A549 (cell line): ENCODE measurements around the gene RNGTT. TPM values are rescaled to one million over a fixed set of nuclear protein-coding genes. Genes with fewer than 3 reads are reported as not detected.

ENCODE experiments used
- ATAC-seq, 2 experiments: fragments of 200-7000 bp in 1 of 2; fragments of >200 bp in 1 of 2; cut with Nextera tagmentation in 1 of 2; cut with Tn5 transposase in 1 of 2; 3 replicates each; pipeline versions ENCODE4 v1.8.0 to v1.9.1; 2018 to 2020; ENCODE audit warnings: mild to moderate bottlenecking in 1 of 2, moderate library complexity in 1 of 2
- CTCF ChIA-PET: fragments of 300-600 bp; sonication (Branson Sonifier 250); formaldehyde crosslinking; extraction: SDS; loops from one replicate; lab custom pipeline; 2021; ENCODE audit warnings: antibody characterized with exemption, inconsistent platforms; lab: Yijun Ruan, JAX
- POLR2A ChIA-PET: fragments of 350-600 bp; formaldehyde crosslinking; extraction: SDS; loops from one replicate; lab custom pipeline; 2021; ENCODE audit warnings: antibody characterized with exemption, inconsistent platforms; lab: Yijun Ruan, JAX
- DNase-seq, 2 experiments: peaks; one replicate each; pipeline versions ENCODE4 v3.0.0 to v3.0.0-alpha.2; 2011 to 2016; ENCODE audit warnings: low read depth in 1 of 2, low spot score in 1 of 2
- FAIRE-seq: peaks from 2 replicates; lab custom pipeline; 2011; peaks lifted over from hg19 to GRCh38; lab: Jason Lieb, UNC
- H3K27ac ChIP-seq, 2 experiments: fragments of >200 bp; sonication (Bioruptor Twin); formaldehyde crosslinking; 3 replicates each; pipeline ENCODE4 v1.5.1; 2016 to 2017
- H3K4me1 ChIP-seq: fragments of >200 bp; sonication (Bioruptor Twin); formaldehyde crosslinking; 3 replicates; pipeline ENCODE4 v1.6.1; 2016
- H3K4me2 ChIP-seq: fragments of >200 bp; sonication (Bioruptor Twin); formaldehyde crosslinking; 3 replicates; pipeline ENCODE4 v1.6.1; 2016
- H3K4me3 ChIP-seq: fragments of >200 bp; sonication (Bioruptor Twin); formaldehyde crosslinking; 3 replicates; pipeline ENCODE4 v1.5.1; 2016
- H3K9me3 ChIP-seq: fragments of >200 bp; sonication (Bioruptor Twin); formaldehyde crosslinking; 3 replicates; pipeline ENCODE4 v1.6.1; 2016
- BHLHE40 ChIP-seq: IDR thresholded peaks from 2 replicates; pipeline ENCODE4 v1.6.1; 2012; ENCODE audit warnings: low read depth, low read length, inconsistent platforms
- CBX8 ChIP-seq: fragments of 200-600 bp; sonication (generic); IDR thresholded peaks from 2 replicates; pipeline ENCODE4 v1.6.1; 2016
- CEBPB ChIP-seq, 2 experiments: fragments of >200 bp in 1 of 2; sonication (Bioruptor Twin) in 1 of 2; formaldehyde crosslinking in 1 of 2; IDR thresholded peaks; 2 replicates each; pipeline ENCODE4 v1.6.1; 2012 to 2016
- CHD4 ChIP-seq: fragments of 200-600 bp; sonication (generic); IDR thresholded peaks from 2 replicates; pipeline ENCODE4 v1.6.1; 2016; ENCODE audit warnings: antibody characterized with exemption, mild to moderate bottlenecking, borderline replicate concordance
- CTCF ChIP-seq: fragments of >200 bp; sonication (Bioruptor Twin); formaldehyde crosslinking; IDR thresholded peaks from 3 replicates; pipeline ENCODE4 v1.5.1; 2016
- EHMT2 ChIP-seq: fragments of 200-600 bp; sonication (generic); IDR thresholded peaks from 2 replicates; pipeline ENCODE4 v1.6.1; 2016; ENCODE audit warnings: antibody characterized with exemption, low read depth, mild to moderate bottlenecking, moderate library complexity
- FOSL2 ChIP-seq, 2 experiments: fragments of 450-650 bp in 1 of 2; fragments of >200 bp in 1 of 2; sonication (Bioruptor Twin) in 1 of 2; formaldehyde crosslinking; IDR thresholded peaks; 2 replicates each; pipeline versions ENCODE4 v1.5.0 to v1.6.1; 2016 to 2020; ENCODE audit warnings: mild to moderate bottlenecking in 1 of 2, moderate library complexity in 1 of 2
- GATA3 ChIP-seq: IDR thresholded peaks from 2 replicates; pipeline ENCODE4 v1.6.1; 2012; ENCODE audit warnings: borderline replicate concordance
- HEYL ChIP-seq: fragments of 250-450 bp; sonication (Bioruptor Pico); IDR thresholded peaks from 2 replicates; pipeline ENCODE4 v1.8.0; 2021; ENCODE audit warnings: mild to moderate bottlenecking, moderate library complexity
- HMGXB4 ChIP-seq: fragments of 250-450 bp; sonication (Bioruptor Pico); IDR thresholded peaks from 2 replicates; pipeline ENCODE4 v1.5.0; 2021; ENCODE audit warnings: mild to moderate bottlenecking, moderate library complexity, borderline replicate concordance
- HOXA7 ChIP-seq: fragments of 250-450 bp; sonication (Bioruptor Pico); IDR thresholded peaks from 2 replicates; pipeline ENCODE4 v1.5.0; 2020; ENCODE audit warnings: mild to moderate bottlenecking, moderate library complexity
- NFE2L2 ChIP-seq: fragments of 150-350 bp; conservative IDR thresholded peaks from 2 replicates; pipeline ENCODE4 v1.6.1; 2014; ENCODE audit warnings: low read length
- POLR2AphosphoS2 ChIP-seq: conservative IDR thresholded peaks from 2 replicates; pipeline ENCODE4 v1.6.1; 2012; ENCODE audit warnings: low read length, improper control_type of control experiment, inconsistent platforms
- RARB ChIP-seq: fragments of 250-450 bp; sonication (Bioruptor Pico); IDR thresholded peaks from 2 replicates; pipeline ENCODE4 v1.8.0; 2021; ENCODE audit warnings: mild to moderate bottlenecking, moderate library complexity
- RCOR1 ChIP-seq: fragments of 150-350 bp; IDR thresholded peaks from 2 replicates; pipeline ENCODE4 v1.6.1; 2014; ENCODE audit warnings: antibody characterized with exemption, low read length, low read depth
- USF2 ChIP-seq: fragments of 450-650 bp; IDR thresholded peaks from 2 replicates; pipeline ENCODE4 v1.6.1; 2014; ENCODE audit warnings: antibody characterized with exemption
- WGBS: methylation state at CpG from one replicate; pipeline ENCODE4 v1.1.6; 2017; ENCODE audit errors: missing lambda C conversion rate; 5-methylcytosine and 5-hydroxymethylcytosine counted together
- polyA plus RNA-seq, 4 experiments: library from polyadenylated mRNA; depleted of rRNA in 3 of 4; stranded (reverse); fragments of >200 nt; fragmentation: RNase III in 1 of 4; extraction: RNeasy Plus Mini Kit Qiagen cat#74134 plus additional on column Dnase treatment in 1 of 4; gene quantifications; 2 replicates in 3 of 4; 3 replicates in 1 of 4; pipeline ENCODE4 v1.2.3, GENCODE V29; 2011 to 2017
- TF ChIP-seq, protein P1 (sequence below): IDR thresholded peaks from 2 replicates; pipeline ENCODE4 v1.6.1; 2012; ENCODE audit warnings: low read depth, borderline replicate concordance

RNGTT gene
- polyA plus RNA-seq, 2 of the 4 experiments (the other 2 are of a cell fraction) = 11.6 to 15.0 TPM

- CTCF ChIA-PET = interaction anchor here (0.6 to 0.9 kb wide), 2 partner anchors 14 to 184 kb away, joined by 3 to 4 read pairs; no protein-coding TSS in a partner anchor
- ATAC-seq (no peak), DNase-seq (no peak), FAIRE-seq (no peak)
- no peak overlapping the region for H3K27ac ChIP-seq
- no peak overlapping the region for H3K4me2 ChIP-seq
- H3K4me3 ChIP-seq = no peak overlapping the region
- POLR2A ChIA-PET = no interaction called here
- no peaks in the 10 kb centered on the region for H3K4me1 ChIP-seq
- TF ChIP-seq USF2 = no peak
- TF ChIP-seq, protein P1, sequence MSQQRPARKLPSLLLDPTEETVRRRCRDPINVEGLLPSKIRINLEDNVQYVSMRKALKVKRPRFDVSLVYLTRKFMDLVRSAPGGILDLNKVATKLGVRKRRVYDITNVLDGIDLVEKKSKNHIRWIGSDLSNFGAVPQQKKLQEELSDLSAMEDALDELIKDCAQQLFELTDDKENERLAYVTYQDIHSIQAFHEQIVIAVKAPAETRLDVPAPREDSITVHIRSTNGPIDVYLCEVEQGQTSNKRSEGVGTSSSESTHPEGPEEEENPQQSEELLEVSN = no peak
- no peaks in the 10 kb centered on the region for H3K9me3 ChIP-seq
- WGBS = 92% methylated on average over 4 of the region's 4 CpGs
Observed at GRCh38 chr6:88997327-88997726, 33.9 kb upstream of the RNGTT start.

- H3K4me1 ChIP-seq = no peaks in the 10 kb centered on the region; the same call in 2 of the 3 replicates
- TF ChIP-seq EHMT2 (no peak), CBX8 (no peak), CTCF (no peak), POLR2AphosphoS2 (no peak), NFE2L2 (no peak), RARB (CRISPR knock-in tag) (no peak), USF2 (no peak)
- TF ChIP-seq, all 56 proteins: peak for 0
- no peak for DNase-seq
- POLR2A ChIA-PET = no interaction called here
- CTCF ChIA-PET = interaction anchor here (0.9 to 1.3 kb wide), 2 partner anchors 10 to 249 kb away, joined by 3 read pairs; no protein-coding TSS in a partner anchor
- no peak for FAIRE-seq
- H3K27ac ChIP-seq = no peak overlapping the region
- no peak overlapping the region for H3K4me3 ChIP-seq
- WGBS = 85% methylated on average over 1 of the region's 1 CpG
- no peak overlapping the region for H3K4me2 ChIP-seq
- H3K9me3 ChIP-seq = no peaks in the 10 kb centered on the region
- ATAC-seq = no peak
Observed at GRCh38 chr6:88992741-88993552, 29.5 kb upstream of the RNGTT start.

GRCh38 chr6:88989215-88989614 is 25.8 kb upstream of the RNGTT start:
- Histone ChIP-seq H3K4me2 (no peak overlapping the region), H3K9me3 (no peaks in the 10 kb centered on the region), H3K4me1 (peaks cover 14% of the 10 kb centered on the region), H3K27ac (no peak overlapping the region), H3K4me3 (no peak overlapping the region)
- ChIA-PET POLR2A (interaction anchor here (1.3 kb wide), 1 partner anchor 91 kb away, joined by 7 read pairs; the partner anchor contains the start of gene PNRC1), CTCF (no interaction called here)
- DNase-seq (peak in 1 of 2 experiments; percentile 35), ATAC-seq (peak in 1 of 2 experiments; percentile 50; a peak in 4 of 6 replicates), FAIRE-seq (no peak)
- TF ChIP-seq RCOR1 = no peak
- WGBS = 88% methylated on average over 1 of the region's 1 CpG

DNA sequence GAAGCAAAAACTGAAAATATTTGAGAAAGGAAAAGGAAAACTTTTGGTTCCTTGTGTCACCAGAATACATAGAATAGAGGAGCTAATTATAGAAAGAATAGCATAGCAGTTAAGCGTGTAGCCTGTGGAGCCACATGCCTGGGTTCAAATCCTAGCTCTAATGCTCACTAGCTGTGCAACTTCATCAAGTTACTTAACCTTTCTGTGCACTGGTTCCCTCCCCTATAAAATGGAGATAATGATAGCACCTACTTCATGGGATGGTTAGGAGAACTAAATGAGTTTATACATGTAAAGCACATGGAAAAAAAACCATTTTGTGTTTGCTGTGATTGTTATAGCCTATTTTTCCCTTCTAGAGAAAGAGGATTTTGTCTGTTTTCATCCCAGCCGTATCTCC is 24.5 kb upstream of the RNGTT start:
- no peak overlapping the region for H3K4me3 ChIP-seq
- peaks cover 22% of the 10 kb centered on the region for H3K4me1 ChIP-seq
- no peak overlapping the region for H3K27ac ChIP-seq
- 65% methylated on average over 2 of the region's 2 CpGs for WGBS
- POLR2A ChIA-PET = no interaction called here
- DNase-seq (no peak), FAIRE-seq (no peak), ATAC-seq (no peak)
- no peaks in the 10 kb centered on the region for H3K9me3 ChIP-seq
- H3K4me2 ChIP-seq = no peak overlapping the region
- CTCF ChIA-PET = no interaction called here
- no peak for TF ChIP-seq HEYL (CRISPR knock-in tag)
- no peak for TF ChIP-seq CHD4
- no peak for TF ChIP-seq GATA3
- no peak for TF ChIP-seq HMGXB4 (CRISPR knock-in tag)
- TF ChIP-seq CTCF = no peak
- TF ChIP-seq FOSL2 (IDR thresholded peaks at IDR 0.05) = no peak
- TF ChIP-seq FOSL2 (CRISPR knock-in tag; IDR thresholded peaks at IDR 0.05) = no peak
- no peak for TF ChIP-seq BHLHE40
- TF ChIP-seq USF2 = no peak
- no peak for TF ChIP-seq HOXA7 (CRISPR knock-in tag)
- TF ChIP-seq CEBPB (IDR thresholded peaks at IDR 0.05) = no peak
